Stimulated activated CD8-positive, alpha-beta memory T cell treated with anti-CD3 and anti-CD28 coated beads, Interleukin-4, amount 100 ng/mL, for 1 hour (primary cell): ENCODE data around the gene UQCRFS1.
"Not testable (repeated sequence)": the region's sequence is repeated elsewhere in the genome, so short reads cannot be mapped to it uniquely, and the experiment has no call there.

ENCODE experiments used
- DNase-seq, 2 donors: peaks; one replicate each; pipeline ENCODE4 v3.0.0-alpha.2; 2020; ENCODE audit warnings: low read depth in 2 of 2, low spot score in 1 of 2

Gene UQCRFS1

DNA sequence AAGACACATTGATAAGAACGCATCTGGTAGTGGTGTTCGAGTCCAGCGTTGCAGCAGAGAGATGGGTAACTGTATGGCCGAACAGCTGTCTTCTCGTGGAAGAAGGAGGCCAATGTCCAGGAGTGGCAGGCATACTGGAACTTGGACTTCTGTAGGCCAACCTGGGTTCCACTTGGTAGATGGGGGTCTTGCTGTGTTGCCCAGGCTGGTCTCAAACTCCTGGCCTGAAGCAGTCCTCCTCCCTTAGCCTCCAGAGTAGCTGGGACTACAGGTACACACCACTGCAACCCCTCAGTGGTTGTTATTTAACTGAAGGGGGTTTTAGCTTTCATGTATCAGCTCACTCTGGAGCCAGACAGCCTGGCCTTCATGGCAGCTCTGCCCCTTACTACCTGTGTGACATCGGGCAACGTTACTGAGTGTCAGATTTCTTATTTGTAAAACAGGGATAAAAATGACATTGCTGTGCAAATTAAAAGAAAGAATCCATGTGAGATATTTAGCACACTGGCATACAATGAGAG is 2.4 kb upstream of the UQCRFS1 start:
- DNase-seq: no peak

GRCh38 chr19:29214411-29214810 is 1.5 kb upstream of the UQCRFS1 start:
- no peak for DNase-seq

GRCh38 chr19:29212356-29212647 is 649 bp downstream of the UQCRFS1 start:
- DNase-seq: no peak

DNA sequence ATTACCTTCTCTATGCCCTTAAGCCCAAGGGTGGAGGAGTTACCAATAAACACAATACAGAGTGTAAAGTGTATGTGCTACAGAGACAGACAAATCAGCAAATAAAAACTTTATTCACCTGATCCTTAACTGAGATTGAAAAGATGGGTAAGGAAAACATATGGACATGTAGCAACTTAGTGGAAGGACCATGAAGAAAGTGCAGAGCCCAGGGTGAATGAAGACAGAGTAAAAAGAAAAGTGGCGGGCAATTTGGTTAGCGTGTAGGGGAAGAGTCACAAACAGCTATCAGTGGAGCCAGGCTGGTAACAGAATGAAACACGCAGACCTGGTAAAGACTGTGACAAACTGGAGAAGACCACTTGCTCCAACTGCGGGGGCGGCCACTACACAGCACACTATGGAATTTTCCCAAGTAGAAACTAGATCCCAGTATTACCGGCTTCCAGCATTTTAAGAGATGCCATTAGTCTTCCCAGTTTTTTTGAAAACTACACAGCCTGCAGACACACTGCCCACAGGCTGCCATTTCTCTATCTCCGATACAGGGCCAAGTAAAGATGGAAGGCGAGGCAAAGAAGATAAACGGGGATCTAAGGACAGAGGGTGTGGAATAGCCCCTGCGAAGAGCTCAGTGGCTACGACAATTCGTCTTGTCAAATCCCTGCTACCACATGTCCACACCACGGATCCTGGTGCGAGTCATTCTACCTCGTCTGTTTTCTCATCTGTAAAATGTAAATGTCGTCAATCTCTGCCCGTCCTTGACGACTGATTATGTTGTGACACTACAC is 1.2 kb downstream of the UQCRFS1 start:
- no peak for DNase-seq

- DNase-seq: not testable (repeated sequence)
These were observed 1.9 kb downstream of the UQCRFS1 start for GRCh38 chr19:29211041-29211440.

DNA sequence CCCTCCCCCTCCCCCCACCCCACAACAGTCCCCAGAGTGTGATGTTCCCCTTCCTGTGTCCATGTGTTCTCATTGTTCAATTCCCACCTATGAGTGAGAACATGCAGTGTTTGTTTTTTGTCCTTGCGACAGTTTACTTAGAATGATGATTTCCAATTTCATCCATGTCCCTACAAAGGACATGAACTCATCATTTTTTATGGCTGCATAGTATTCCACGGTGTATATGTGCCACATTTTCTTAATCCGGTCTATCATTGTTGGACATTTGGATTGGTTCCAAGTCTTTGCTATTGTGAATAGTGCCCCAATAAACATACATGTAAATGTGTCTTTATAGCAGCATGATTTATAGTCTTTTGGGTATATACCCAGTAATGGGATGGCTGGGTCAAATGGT is 2.4 kb downstream of the UQCRFS1 start:
- DNase-seq: not testable (repeated sequence)

- not testable (repeated sequence) for DNase-seq
These were observed 5.4 kb downstream of the UQCRFS1 start for GRCh38 chr19:29207403-29208187.

DNA sequence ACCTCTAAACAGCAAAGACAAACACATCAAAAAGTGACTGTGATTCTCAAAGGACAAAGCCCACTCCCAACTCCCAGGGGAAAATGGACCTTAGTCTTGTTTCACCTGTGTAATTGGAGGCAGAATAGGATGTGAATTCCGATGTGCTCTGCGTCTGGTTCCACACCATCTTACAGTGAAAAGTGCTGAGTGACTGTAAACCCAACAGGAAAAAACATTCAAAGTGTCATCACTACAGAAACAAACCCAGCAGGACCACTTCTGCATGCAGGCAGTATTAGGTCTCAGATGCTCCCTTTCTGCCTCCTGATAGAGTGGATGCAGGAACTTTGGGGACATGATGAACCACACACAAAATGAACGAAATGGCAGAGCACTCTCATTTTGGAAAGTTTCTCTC is 6.5 kb downstream of the UQCRFS1 start:
- no peak for DNase-seq

- no peak for DNase-seq
These were observed 10.7 kb downstream of the UQCRFS1 start for GRCh38 chr19:29202281-29202680.

GRCh38 chr19:29201855-29202254 is 11.1 kb downstream of the UQCRFS1 start:
- no peak for DNase-seq

DNA sequence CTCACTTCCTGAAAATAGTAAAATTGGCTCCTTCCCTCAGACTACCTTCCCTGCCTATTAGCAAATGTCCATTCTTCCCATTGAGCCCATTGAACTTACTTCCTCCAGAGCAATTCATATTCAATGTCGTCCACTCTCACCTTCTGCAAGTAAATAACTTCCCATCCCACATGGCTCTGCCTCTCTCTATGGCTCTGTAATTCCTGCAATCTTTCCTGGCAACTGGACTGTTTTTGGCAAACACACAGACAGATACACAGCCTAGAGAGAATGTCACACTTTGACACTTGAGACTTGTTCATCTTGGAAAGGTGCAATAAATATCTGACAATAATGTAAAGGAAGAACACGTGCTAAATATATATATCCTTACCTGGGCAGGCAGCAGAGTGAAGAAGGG is 18.3 kb downstream of the UQCRFS1 start:
- no peak for DNase-seq

DNA sequence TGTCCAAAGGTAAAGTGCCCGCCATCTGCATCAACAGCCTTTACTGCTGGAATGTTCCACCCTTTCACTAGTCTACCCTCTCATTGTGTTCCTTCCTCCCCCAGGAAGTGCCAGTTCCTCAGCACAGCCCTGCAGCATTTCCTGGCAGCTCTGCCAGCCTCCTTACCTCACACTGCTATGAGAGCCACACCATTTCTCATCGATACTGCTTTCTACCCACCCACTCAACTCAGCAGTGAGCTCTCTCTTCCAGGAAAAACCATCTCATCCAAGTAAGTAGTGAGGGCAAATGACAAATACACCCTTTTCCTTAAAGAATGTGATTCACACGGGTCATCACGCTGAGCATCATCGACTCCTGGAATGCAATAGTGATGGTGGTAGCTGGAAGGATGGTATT is 19.8 kb downstream of the UQCRFS1 start:
- DNase-seq: no peak

DNA sequence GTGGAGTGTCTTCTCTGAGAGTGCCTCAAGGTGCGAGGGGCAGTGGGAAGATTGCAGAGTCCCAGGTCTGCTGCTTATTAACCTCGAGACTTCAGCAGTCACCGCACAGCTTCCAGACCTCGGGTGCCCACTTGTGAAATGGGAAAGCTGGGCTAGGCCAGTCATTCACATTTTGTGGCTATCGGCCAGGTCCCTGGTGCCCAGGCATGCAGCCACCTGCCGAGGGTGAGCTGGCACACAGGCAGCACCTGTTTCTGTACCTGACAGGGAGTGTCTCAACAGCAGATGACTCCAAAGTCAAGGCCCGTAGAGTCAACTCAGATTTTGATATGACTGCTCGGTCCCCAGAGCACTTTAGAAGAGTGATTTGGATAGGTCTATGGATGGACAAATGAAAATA is 21.9 kb downstream of the UQCRFS1 start:
- no peak for DNase-seq

GRCh38 chr19:29189033-29189360 is 24.0 kb downstream of the UQCRFS1 start:
- DNase-seq: no peak

GRCh38 chr19:29188289-29189032 is 24.5 kb downstream of the UQCRFS1 start:
- no peak for DNase-seq

DNA sequence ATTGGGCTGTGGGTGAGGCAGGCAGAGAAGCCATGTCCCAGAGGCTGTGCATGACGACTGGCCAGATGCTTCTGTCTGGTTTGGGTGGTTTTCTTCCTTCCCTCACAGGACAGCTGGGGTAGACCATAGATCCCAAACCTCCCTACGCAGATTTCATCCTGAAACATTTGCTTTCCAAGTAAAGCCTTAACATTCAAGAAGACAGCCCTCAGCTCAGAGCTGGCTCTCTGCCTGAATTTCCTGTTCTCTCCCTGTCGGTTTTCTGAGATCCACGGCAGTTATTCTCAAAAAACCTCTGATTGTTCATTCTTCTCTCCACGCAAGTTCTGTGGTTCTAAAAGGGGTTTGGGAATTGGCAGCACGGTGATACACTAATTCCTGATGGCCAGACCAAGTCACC is 25.3 kb downstream of the UQCRFS1 start:
- DNase-seq: no peak

DNA sequence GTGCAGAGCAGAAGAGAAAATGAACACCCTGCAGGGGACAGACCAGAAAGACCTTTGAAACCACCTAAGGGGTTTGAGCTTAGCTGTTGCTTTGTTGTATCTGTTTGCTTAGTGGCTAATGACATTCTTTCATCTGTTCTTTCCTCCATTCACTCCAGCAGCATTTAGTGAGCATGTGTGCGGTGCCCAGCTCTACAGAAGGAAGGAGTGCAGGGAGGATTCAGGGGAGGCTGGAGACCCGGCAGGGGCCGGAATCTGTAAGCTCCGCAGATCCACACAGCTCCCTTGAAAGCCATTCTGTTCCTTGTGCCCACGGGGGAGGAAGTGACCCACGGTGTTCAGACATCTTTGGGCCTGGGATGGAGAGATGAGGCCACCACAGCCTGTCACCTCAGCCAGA is 27.5 kb downstream of the UQCRFS1 start:
- DNase-seq: no peak

DNA sequence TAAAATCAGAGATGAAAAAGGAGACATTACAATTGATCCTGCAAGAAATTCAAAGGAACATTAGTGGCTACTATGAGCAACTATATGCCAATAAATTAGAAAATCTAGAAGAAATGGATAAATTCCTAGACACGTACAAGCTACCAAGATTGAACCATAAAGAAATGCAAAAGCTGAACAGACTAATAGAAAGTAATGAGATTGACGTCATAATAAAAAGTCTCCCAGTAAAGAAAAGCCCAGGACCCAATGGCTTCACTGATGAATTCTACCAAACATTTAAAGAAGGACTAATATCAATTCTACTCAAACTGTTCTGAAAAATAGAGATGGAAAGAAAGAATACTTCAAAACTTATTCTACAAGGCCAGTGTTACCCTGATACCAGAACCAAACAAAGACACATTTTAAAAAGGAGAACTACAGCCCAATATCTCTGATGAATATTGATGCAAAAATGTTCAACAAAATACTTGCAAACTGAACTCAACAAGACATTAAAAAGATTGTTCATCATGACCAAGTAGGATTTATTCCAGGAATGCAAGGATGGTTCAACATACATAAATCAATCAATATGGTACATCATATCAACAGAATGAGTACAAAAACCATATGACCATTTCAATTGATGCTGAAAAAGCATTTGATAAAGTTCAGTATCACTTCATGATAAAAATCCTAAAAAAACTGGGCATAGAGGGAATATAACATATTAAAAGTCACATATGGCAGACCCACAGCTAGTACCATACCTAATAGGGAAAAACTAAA is 35.8 kb downstream of the UQCRFS1 start:
- DNase-seq: no peak

DNA sequence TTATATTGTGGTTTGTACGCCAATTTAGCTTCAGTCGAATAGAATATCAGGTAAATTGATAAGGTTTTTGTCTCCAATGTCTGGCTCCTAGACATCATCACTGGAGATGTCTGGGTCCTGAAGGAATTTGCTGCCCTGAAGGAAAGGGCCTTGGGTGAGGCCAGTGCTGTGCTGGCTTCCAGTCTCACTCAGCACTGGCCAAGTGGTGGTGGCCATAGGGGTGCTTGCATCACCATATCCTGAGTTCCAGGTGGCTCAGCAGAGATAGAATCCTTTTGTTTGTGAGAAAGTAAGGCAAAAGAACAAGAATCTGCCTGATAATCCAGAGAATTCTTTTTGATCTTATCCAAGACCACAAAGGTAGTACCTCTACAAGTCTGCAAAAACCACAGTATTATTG is 39.1 kb downstream of the UQCRFS1 start:
- DNase-seq: no peak

DNA sequence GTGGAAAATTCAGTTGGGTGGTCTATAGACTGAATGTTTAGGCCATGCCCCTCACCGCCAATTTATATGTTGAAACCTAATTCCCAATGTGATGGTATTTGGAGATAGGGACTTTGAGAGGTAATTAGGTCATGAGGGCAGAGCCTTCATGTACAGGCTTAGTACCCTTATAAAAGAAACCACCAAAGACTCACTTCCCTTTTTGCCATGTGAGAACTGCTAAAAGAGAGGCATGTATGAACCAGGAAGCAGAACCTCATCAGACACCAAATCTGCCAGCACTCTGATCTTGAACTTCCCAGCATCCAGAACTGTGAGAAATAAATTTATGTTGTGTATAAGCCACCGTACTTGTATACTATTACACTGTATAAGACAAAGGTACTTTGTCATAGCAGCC is 40.6 kb downstream of the UQCRFS1 start:
- DNase-seq: no peak

- no peak for DNase-seq
These were observed 41.4 kb downstream of the UQCRFS1 start for GRCh38 chr19:29171525-29171924.
